Bronchial epithelial cell (primary cell): ENCODE results near the gene STMN3. TPM values are rescaled to one million over a fixed set of nuclear protein-coding genes. Genes with fewer than 3 reads are reported as not detected.
A peak's percentile ranks its signal among the peaks of the same experiment; 100 is the strongest.

Experiments used
- DNase-seq: peaks from one replicate; pipeline ENCODE4 v3.0.0-alpha.2; 2010; ENCODE audit warnings: low read depth
- FAIRE-seq: peaks from 2 replicates; lab custom pipeline; 2011; peaks lifted over from hg19 to GRCh38; lab: Jason Lieb, UNC
- H3K27me3 ChIP-seq: 2 replicates; pipeline ENCODE4 v1.5.1; 2011; ENCODE audit warnings: low read length; ENCODE audit not compliant: control insufficient read depth, insufficient read depth
- H3K36me3 ChIP-seq: 2 replicates; pipeline ENCODE4 v1.5.1; 2011; ENCODE audit warnings: low read length; ENCODE audit not compliant: control insufficient read depth, insufficient read depth
- H3K4me3 ChIP-seq: 2 replicates; pipeline ENCODE4 v1.5.1; 2011; ENCODE audit warnings: mild to moderate bottlenecking, low read depth, low read length, control low read depth
- total RNA-seq: library from RNA; depleted of rRNA; stranded (reverse); fragments of >200 nt; gene quantifications from 2 replicates; pipeline ENCODE4 v1.2.1, GENCODE V29; 2014
- TF ChIP-seq, protein P1 (sequence below): IDR thresholded peaks from 2 replicates; pipeline ENCODE4 v1.5.1; 2011; ENCODE audit warnings: mild to moderate bottlenecking, moderate library complexity, low read length, control low read depth, inconsistent platforms; ENCODE audit not compliant: insufficient read depth, severe bottlenecking

The STMN3 gene
- total RNA-seq, 1 donor from 2014 or later: not detected

DNA sequence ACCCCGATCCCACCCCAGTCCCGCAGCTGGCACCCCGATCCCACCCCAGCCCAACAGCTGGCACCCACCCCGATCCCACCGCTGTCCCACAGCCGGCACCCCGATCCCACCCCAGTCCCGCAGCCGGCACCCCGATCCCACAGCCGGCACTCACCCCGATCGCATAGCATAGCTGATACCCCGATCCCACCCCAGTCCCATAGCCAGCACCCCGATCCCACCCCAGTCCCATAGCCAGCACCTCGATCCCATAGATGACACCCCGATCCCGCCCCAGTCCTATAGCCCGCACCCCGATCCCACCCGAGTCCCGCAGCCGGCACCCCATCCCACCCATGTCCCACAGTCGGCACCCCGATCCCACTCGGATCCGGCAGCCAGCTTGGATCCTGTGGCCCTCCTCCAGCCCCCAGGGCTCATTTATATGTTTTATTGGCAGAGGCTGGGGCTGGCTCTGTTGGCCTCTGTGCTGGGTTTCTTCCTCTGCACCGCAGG is 25.4 kb downstream of the STMN3 start:
- TF ChIP-seq, protein P1, sequence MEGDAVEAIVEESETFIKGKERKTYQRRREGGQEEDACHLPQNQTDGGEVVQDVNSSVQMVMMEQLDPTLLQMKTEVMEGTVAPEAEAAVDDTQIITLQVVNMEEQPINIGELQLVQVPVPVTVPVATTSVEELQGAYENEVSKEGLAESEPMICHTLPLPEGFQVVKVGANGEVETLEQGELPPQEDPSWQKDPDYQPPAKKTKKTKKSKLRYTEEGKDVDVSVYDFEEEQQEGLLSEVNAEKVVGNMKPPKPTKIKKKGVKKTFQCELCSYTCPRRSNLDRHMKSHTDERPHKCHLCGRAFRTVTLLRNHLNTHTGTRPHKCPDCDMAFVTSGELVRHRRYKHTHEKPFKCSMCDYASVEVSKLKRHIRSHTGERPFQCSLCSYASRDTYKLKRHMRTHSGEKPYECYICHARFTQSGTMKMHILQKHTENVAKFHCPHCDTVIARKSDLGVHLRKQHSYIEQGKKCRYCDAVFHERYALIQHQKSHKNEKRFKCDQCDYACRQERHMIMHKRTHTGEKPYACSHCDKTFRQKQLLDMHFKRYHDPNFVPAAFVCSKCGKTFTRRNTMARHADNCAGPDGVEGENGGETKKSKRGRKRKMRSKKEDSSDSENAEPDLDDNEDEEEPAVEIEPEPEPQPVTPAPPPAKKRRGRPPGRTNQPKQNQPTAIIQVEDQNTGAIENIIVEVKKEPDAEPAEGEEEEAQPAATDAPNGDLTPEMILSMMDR: no peak
- FAIRE-seq (no peak), DNase-seq (no peak)
- peak overlapping the region; percentile 96 for H3K4me3 ChIP-seq
- H3K36me3 ChIP-seq: peaks cover 3% of the 10 kb centered on the region
- no peaks in the 10 kb centered on the region for H3K27me3 ChIP-seq

DNA sequence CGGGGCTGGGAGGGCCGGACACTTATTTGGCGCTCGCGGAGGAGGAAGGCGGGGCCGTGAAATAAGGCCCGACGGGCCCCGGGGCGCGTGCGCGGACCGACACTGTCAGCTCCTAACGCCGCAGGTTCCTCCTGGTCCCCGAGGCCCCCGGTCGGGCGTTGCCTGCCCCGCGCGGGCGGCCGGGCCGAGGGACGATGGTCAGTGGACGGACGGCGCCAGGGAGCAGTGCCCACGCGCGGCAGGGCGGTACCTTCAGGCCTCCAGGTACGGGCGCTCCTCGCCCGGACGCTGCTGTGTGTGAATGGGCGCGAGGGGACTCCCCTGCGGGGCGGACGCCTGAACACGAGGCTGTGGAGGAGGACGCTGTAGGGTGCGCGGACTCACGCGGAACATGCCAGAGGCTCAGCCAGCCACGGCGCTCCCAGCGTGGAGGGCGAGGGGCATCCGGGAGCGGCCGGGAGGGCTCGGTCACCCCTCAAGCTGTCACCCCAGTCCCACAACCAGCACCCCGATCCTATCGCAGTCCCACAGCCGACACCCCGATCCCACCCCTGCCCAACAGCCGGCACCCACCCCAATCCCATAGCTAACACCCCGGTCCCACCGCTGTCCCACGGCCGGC is 26.0 kb downstream of the STMN3 start:
- FAIRE-seq: no peak
- Histone ChIP-seq H3K27me3 (no peaks in the 10 kb centered on the region), H3K4me3 (peak overlapping the region; percentile 96), H3K36me3 (peaks cover 3% of the 10 kb centered on the region)
- TF ChIP-seq, protein P1: no peak
- peak; percentile 72 for DNase-seq

DNA sequence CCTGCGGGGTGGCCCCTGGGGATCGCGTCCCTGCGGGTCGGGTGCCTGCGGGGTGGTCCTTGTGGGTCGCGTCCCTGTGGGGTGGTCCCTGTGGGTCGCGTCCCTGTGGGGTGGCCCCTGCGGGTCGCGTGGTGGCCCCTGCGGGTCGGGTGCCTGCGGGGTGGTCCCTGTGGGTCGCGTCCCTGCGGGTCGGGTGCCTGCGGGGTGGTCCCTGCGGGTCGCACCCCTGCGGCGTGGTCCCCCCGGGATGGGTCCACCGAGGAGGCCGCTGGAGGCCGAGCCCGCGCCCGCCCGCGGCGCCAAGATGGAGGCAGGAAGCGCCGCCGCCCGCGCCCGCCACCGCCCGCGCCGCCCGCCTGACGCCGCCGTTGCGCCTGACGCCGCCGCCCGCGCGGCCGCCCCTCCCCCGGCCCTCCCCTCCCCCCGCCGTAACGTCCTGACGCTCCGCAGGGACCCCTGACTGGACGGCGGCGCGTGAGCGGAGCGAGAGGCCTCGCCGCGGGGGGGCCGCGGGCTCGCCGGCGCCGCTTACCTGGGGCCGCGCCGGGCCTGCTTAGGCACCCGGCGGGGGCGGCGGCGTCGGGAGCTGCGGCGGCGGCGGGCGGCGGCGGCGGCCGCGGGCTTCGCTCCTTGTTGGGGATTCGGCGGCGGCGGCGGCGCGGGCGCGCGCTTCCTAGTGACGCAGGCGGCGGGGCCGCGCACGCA is 26.6 kb downstream of the STMN3 start, which contains the start of gene GMEB2:
Gene GMEB2, minus strand, starts transcription at position 678 of the 705 bp plus-strand sequence. CDS start 7,704 bp downstream, outside the sequence.
- peak within 1 kb of the TSS; percentile 96 for H3K4me3 ChIP-seq
- TF ChIP-seq, protein P1: no peak
- DNase-seq (peak; percentile 7), FAIRE-seq (no peak)
- H3K36me3 ChIP-seq: peaks cover 3% of the 10 kb centered on the region
- H3K27me3 ChIP-seq: no peaks in the 10 kb centered on the region

DNA sequence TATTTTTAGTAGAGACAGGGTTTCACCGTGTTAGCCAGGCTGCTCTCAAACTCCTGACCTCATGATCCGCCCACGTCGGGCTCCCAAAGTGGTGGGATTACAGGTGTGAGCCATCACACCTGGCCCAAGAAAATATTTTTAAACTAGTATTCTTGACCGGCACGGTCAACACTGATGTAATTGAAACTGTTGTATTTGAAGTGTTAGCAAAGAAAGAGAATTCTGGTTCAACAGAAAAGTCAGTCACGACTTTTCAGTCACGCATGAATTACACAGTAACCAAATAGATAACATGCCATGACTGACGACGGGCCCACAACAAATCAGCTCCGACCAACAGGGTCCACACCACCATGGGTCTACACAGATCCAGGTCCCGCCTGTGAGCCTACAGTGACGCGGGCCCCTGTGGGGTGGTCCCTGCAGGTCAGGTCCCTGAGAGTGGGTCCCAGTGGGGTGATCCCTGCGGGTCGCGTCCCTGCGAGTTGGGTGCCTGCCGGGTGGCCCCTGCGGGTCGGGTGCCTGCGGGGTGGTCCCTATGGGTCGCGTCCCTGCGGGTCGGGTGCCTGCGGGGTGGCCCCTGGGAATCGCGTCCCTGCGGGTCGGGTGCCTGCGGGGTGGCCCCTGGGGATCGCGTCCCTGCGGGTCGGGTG is 27.3 kb downstream of the STMN3 start:
- H3K27me3 ChIP-seq: no peaks in the 10 kb centered on the region
- TF ChIP-seq, protein P1: no peak
- H3K4me3 ChIP-seq: peak overlapping the region; percentile 82
- FAIRE-seq (no peak), DNase-seq (peak; percentile 9)
- H3K36me3 ChIP-seq: peaks cover 3% of the 10 kb centered on the region

DNA sequence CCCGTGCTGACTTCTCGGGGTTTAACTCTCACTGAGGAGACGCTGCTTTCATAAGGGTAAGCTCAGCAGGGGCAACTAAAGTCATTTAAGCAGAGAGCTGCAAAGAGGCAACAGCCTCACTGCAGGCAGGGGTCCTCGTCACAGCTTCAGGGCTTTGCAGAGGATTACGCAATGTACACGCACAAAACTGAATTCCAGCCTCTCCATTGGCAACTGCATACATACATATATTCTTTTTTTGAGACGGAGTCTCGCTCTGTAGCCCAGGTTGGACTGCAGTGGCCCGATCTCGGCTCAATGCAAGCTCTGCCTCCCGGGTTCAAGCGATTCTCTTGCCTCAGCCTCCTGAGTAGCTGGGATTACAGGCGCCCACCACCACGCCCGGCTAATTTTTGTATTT is 28.7 kb downstream of the STMN3 start:
- no peaks in the 10 kb centered on the region for H3K27me3 ChIP-seq
- TF ChIP-seq, protein P1: no peak
- no peak overlapping the region for H3K4me3 ChIP-seq
- H3K36me3 ChIP-seq: peaks cover 2% of the 10 kb centered on the region
- DNase-seq: no peak
- FAIRE-seq: no peak
